H1 (cell line): ENCODE results near the gene SNTG2. TPM values are rescaled to one million over a fixed set of nuclear protein-coding genes. Genes with fewer than 3 reads are reported as not detected.
"Not testable (repeated sequence)": the region's sequence is repeated elsewhere in the genome, so short reads cannot be mapped to it uniquely, and the experiment has no call there.

Experiments
- CTCF ChIA-PET: fragments of 300-600 bp; sonication (Branson Sonifier 250); formaldehyde crosslinking; loops from one replicate; lab custom pipeline; 2021; ENCODE audit not compliant: partially characterized antibody; lab: Charles Lee
- POLR2A ChIA-PET: fragments of 300-600 bp; sonication (Branson Sonifier 250); formaldehyde crosslinking; loops from one replicate; lab custom pipeline; 2021; ENCODE audit warnings: inconsistent platforms; ENCODE audit not compliant: partially characterized antibody; lab: Charles Lee
- DNase-seq, 2 experiments: peaks; one replicate each; pipeline versions ENCODE4 v3.0.0 to v3.0.0-alpha.2; 2010 to 2022; ENCODE audit warnings: low spot score in 2 of 2, low read depth in 1 of 2, mixed read lengths in 1 of 2
- FAIRE-seq: peaks from 2 replicates; lab custom pipeline; 2011; peaks lifted over from hg19 to GRCh38; lab: Jason Lieb, UNC
- H2AFZ ChIP-seq: 2 replicates; pipeline ENCODE4 v1.8.1; 2012; ENCODE audit warnings: low read length, inconsistent platforms
- H2AK5ac ChIP-seq: 2 replicates; pipeline ENCODE4 v1.6.1; 2013; ENCODE audit warnings: low read depth, low read length
- H2BK120ac ChIP-seq: replicated peaks from 2 replicates; pipeline ENCODE3; 2013; ENCODE audit warnings: low read depth, low read length, inconsistent platforms
- H2BK12ac ChIP-seq: 2 replicates; pipeline ENCODE4 v1.6.1; 2013; ENCODE audit warnings: low read depth, low read length
- H2BK15ac ChIP-seq: 2 replicates; pipeline ENCODE4 v1.6.1; 2013; ENCODE audit warnings: low read length
- H2BK20ac ChIP-seq: 2 replicates; pipeline ENCODE4 v1.6.1; 2013; ENCODE audit warnings: low read length
- H2BK5ac ChIP-seq: 2 replicates; pipeline ENCODE4 v1.6.1; 2013; ENCODE audit warnings: low read depth, low read length
- H3K14ac ChIP-seq: 2 replicates; pipeline ENCODE4 v1.6.1; 2013; ENCODE audit warnings: inconsistent platforms; ENCODE audit not compliant: insufficient read length
- H3K18ac ChIP-seq: 2 replicates; pipeline ENCODE4 v1.6.1; 2013; ENCODE audit warnings: low read length; ENCODE audit errors: extremely low read depth
- H3K23ac ChIP-seq: 2 replicates; pipeline ENCODE4 v1.6.1; 2013; ENCODE audit warnings: inconsistent platforms; ENCODE audit not compliant: insufficient read length
- H3K23me2 ChIP-seq: 2 replicates; pipeline ENCODE4 v1.6.1; 2013; ENCODE audit warnings: low read depth, low read length
- H3K27ac ChIP-seq: 2 replicates; pipeline ENCODE4 v1.6.1; 2011; ENCODE audit warnings: low read depth, low read length, inconsistent platforms
- H3K27me3 ChIP-seq, 4 experiments: replicated peaks in 1 of 4; 1 replicate in 1 of 4; 2 replicates in 3 of 4; pipeline versions ENCODE4 v1.6.1 to v1.8.1; 2011 to 2013; ENCODE audit warnings: low read length in 3 of 4, mild to moderate bottlenecking in 3 of 4, inconsistent platforms in 2 of 4, mixed read lengths in 2 of 4, moderate library complexity in 1 of 4; ENCODE audit not compliant: control insufficient read depth in 3 of 4, insufficient read depth in 3 of 4; ENCODE audit errors: extremely low read depth in 1 of 4
- H3K36me3 ChIP-seq, 4 experiments: 2 replicates each; pipeline versions ENCODE4 v1.6.1 to v1.8.1; 2011 to 2013; ENCODE audit warnings: mild to moderate bottlenecking in 4 of 4, low read length in 3 of 4, moderate library complexity in 2 of 4, control low read depth in 1 of 4, inconsistent platforms in 1 of 4; ENCODE audit not compliant: insufficient read depth in 4 of 4, control insufficient read depth in 2 of 4
- H3K4ac ChIP-seq: replicated peaks from 2 replicates; pipeline ENCODE3; 2013; ENCODE audit warnings: low read length, low read depth, mixed read lengths, inconsistent platforms; ENCODE audit not compliant: insufficient read length
- H3K4me1 ChIP-seq, 4 experiments: replicated peaks in 1 of 4; 1 replicate in 1 of 4; 2 replicates in 3 of 4; pipeline versions ENCODE4 v1.6.1 to v1.8.1; 2011 to 2013; ENCODE audit warnings: low read length in 3 of 4, inconsistent platforms in 2 of 4, mixed read lengths in 1 of 4; ENCODE audit not compliant: insufficient read depth in 4 of 4, control insufficient read depth in 3 of 4
- H3K4me2 ChIP-seq, 2 experiments: 2 replicates each; pipeline versions ENCODE4 v1.6.1 to v1.8.1; 2011 to 2013; ENCODE audit warnings: low read depth in 2 of 2, low read length in 2 of 2, control low read depth in 1 of 2, inconsistent platforms in 1 of 2, mild to moderate bottlenecking in 1 of 2; ENCODE audit not compliant: insufficient read depth in 1 of 2
- H3K4me3 ChIP-seq, 4 experiments: fragments of 200-600, 300-600 bp in 1 of 4; sonication (generic), shearing (Covaris generic), sonication (Bioruptor Twin) in 1 of 4; 2 replicates each; pipeline versions ENCODE4 v1.5.1 to v1.8.1; 2011 to 2016; ENCODE audit warnings: low read length in 4 of 4, low read depth in 3 of 4, control low read depth in 2 of 4, inconsistent platforms in 2 of 4, mild to moderate bottlenecking in 2 of 4, mixed read lengths in 1 of 4, moderate library complexity in 1 of 4; ENCODE audit not compliant: insufficient read depth in 2 of 4; ENCODE audit errors: extremely low read depth in 1 of 4
- H3K56ac ChIP-seq: replicated peaks from 2 replicates; pipeline ENCODE3; 2013; ENCODE audit warnings: low read depth, mild to moderate bottlenecking, mixed read lengths, low read length, inconsistent platforms; ENCODE audit not compliant: insufficient read length
- H3K79me1 ChIP-seq: 2 replicates; pipeline ENCODE4 v1.6.1; 2013; ENCODE audit warnings: low read depth, low read length, control low read depth
- H3K79me2 ChIP-seq, 2 experiments: 2 replicates each; pipeline versions ENCODE4 v1.6.1 to v1.8.1; 2012 to 2013; ENCODE audit warnings: low read length in 2 of 2, mild to moderate bottlenecking in 2 of 2, inconsistent platforms in 1 of 2; ENCODE audit not compliant: insufficient read depth in 2 of 2, control insufficient read depth in 1 of 2
- H3K9ac ChIP-seq, 4 experiments: replicated peaks in 1 of 4; 1 replicate in 1 of 4; 2 replicates in 3 of 4; pipeline versions ENCODE4 v1.6.1 to v1.8.1; 2011 to 2013; ENCODE audit warnings: low read depth in 3 of 4, low read length in 3 of 4, control low read depth in 2 of 4, mild to moderate bottlenecking in 2 of 4, moderate library complexity in 2 of 4, inconsistent platforms in 1 of 4; ENCODE audit errors: extremely low read depth in 1 of 4
- H3K9me3 ChIP-seq, 2 experiments: 2 replicates each; pipeline versions ENCODE4 v1.6.1 to v1.8.1; 2012 to 2013; ENCODE audit warnings: mild to moderate bottlenecking in 2 of 2, moderate library complexity in 2 of 2, control low read depth in 1 of 2, inconsistent platforms in 1 of 2, low read depth in 1 of 2, low read length in 1 of 2, mixed read lengths in 1 of 2; ENCODE audit not compliant: insufficient read depth in 2 of 2
- H4K20me1 ChIP-seq, 2 experiments: replicated peaks in 1 of 2; 2 replicates each; pipeline versions ENCODE3 to v1.8.1; 2011 to 2013; ENCODE audit warnings: inconsistent platforms in 2 of 2, low read length in 2 of 2, mild to moderate bottlenecking in 1 of 2; ENCODE audit not compliant: insufficient read depth in 2 of 2, control insufficient read depth in 1 of 2
- H4K5ac ChIP-seq: 2 replicates; pipeline ENCODE4 v1.6.1; 2013; ENCODE audit warnings: low read length, low read depth, mixed read lengths, inconsistent platforms; ENCODE audit not compliant: insufficient read length
- H4K8ac ChIP-seq: 2 replicates; pipeline ENCODE4 v1.8.0; 2013; ENCODE audit warnings: mild to moderate bottlenecking, moderate library complexity, low read length, inconsistent platforms; ENCODE audit not compliant: insufficient read depth; ENCODE audit errors: extremely low read depth
- H4K91ac ChIP-seq: replicated peaks from 2 replicates; pipeline ENCODE3; 2013; ENCODE audit warnings: low read length, mixed read lengths, inconsistent platforms; ENCODE audit not compliant: insufficient read length
- NANOG ChIP-seq: IDR thresholded peaks from 2 replicates; pipeline ENCODE4 v1.6.1; 2011; ENCODE audit warnings: low read length, low read depth, mild to moderate bottlenecking, inconsistent platforms; ENCODE audit not compliant: insufficient read depth, poor library complexity, severe bottlenecking
- POLR2AphosphoS5 ChIP-seq: IDR thresholded peaks from 2 replicates; pipeline ENCODE4 v1.6.1; 2011; ENCODE audit warnings: low read depth, low read length
- SP1 ChIP-seq: IDR thresholded peaks from 2 replicates; pipeline ENCODE4 v1.6.1; 2011; ENCODE audit warnings: low read depth, low read length
- TCF12 ChIP-seq: IDR thresholded peaks from 2 replicates; pipeline ENCODE4 v1.6.1; 2011; ENCODE audit warnings: low read depth, mild to moderate bottlenecking, low read length
- WGBS, 2 experiments: shearing (Covaris generic) in 1 of 2; methylation state at CpG; one replicate each; pipeline versions ENCODE4 v1.1.6 to v1.1.7; 2013 to 2015; ENCODE audit warnings: low lambda C conversion rate in 2 of 2, mixed read lengths in 2 of 2, inconsistent platforms in 1 of 2, low coverage in 1 of 2, missing lambda C conversion rate in 1 of 2; ENCODE audit not compliant: insufficient replicate concordance in 2 of 2, insufficient coverage in 1 of 2, insufficient read length in 1 of 2; ENCODE audit errors: extremely low coverage in 1 of 2, missing lambda C conversion rate in 1 of 2; 5-methylcytosine and 5-hydroxymethylcytosine counted together
- polyA plus RNA-seq, 7 experiments: library from polyadenylated mRNA; depleted of rRNA in 3 of 7; stranded (reverse) in 5 of 7; unstranded in 2 of 7; fragments of >200 nt in 5 of 7; fragments of 200-250 nt in 2 of 7; gene quantifications; 1 replicate in 5 of 7; 2 replicates in 1 of 7; 4 replicates in 1 of 7; pipeline versions ENCODE4 v1.2.1 to v1.2.3, GENCODE V29; 2011 to 2013; ENCODE audit warnings: missing spikeins in 2 of 7, mixed read lengths in 2 of 7
- total RNA-seq: library from RNA; stranded (reverse); fragmentation: NEBNext Ultra II Directional; extraction: Animal tissue kit (Norgen Biotek cat#: 25700); gene quantifications from 2 replicates; pipeline ENCODE4 v1.2.1, GENCODE V29; 2021

The SNTG2 gene
- total and polyA plus RNA-seq, 2 of the 8 experiments (the other 6 are each of a cell fraction or from before 2014, with no cell fraction given): 6.6 to 18.1 TPM

GRCh38 chr2:1387954-1388725 lies 437.5 kb downstream of the SNTG2 start:
- not testable (repeated sequence) for H4K5ac ChIP-seq, H3K9me3 ChIP-seq, H3K4ac ChIP-seq, H3K79me2 ChIP-seq, H2BK12ac ChIP-seq, H3K27ac ChIP-seq, H2AK5ac ChIP-seq, H4K91ac ChIP-seq, H3K14ac ChIP-seq, H2BK20ac ChIP-seq, H3K36me3 ChIP-seq, H4K8ac ChIP-seq, H2BK15ac ChIP-seq, H2BK120ac ChIP-seq, H3K56ac ChIP-seq, H3K27me3 ChIP-seq, H3K23me2 ChIP-seq, H3K18ac ChIP-seq, H4K20me1 ChIP-seq, H2BK5ac ChIP-seq, H3K79me1 ChIP-seq, H3K9ac ChIP-seq, H3K4me1 ChIP-seq, FAIRE-seq, H3K23ac ChIP-seq
- Histone ChIP-seq H3K4me3 (peak overlapping the region in 3 of 4 experiments; percentile 10 to 45 (median 17); a peak in 4 of 8 replicates), H2AFZ (peak overlapping the region; percentile 91), H3K4me2 (peak overlapping the region; percentile 45 to 62)
- ChIA-PET CTCF (interaction anchor here (0.7 kb wide), 1 partner anchor 87 kb away, joined by 3 read pairs; no protein-coding TSS in a partner anchor), POLR2A (interaction anchor here (1.0 to 1.3 kb wide), 2 partner anchors 10 to 237 kb away, joined by 3 read pairs; no protein-coding TSS in a partner anchor)
- WGBS, 2 experiments: 35% methylated on average over 16 of the region's 18 CpGs; no CpG with 5 or more reads in 1 of the 2 experiments
- DNase-seq: peak in 1 of 2 experiments; percentile 74
- 0 out of 2 replicates have a peak, but pooled peaks have one; percentile 23 for TF ChIP-seq SP1
- TF ChIP-seq POLR2AphosphoS5: peak; percentile 77
- peak; percentile 48 for TF ChIP-seq NANOG
- 0 out of 2 replicates have a peak, but pooled peaks have one; percentile 31 for TF ChIP-seq TCF12
